IPS-18c (cell line): ENCODE results near the gene IFT122.
"Not testable (repeated sequence)": the region's sequence is repeated elsewhere in the genome, so short reads cannot be mapped to it uniquely, and the experiment has no call there.

Source experiments
- H3K4me3 ChIP-seq: 2 replicates; pipeline ENCODE4 v1.7.0; 2013; ENCODE audit warnings: low read depth, mild to moderate bottlenecking, low read length, moderate library complexity; ENCODE audit not compliant: insufficient read depth
- H3K9me3 ChIP-seq: one replicate; pipeline ENCODE4 v1.6.1; 2013; ENCODE audit warnings: mild to moderate bottlenecking, low read length, moderate library complexity; ENCODE audit not compliant: control insufficient read depth, insufficient read depth

The IFT122 gene

GRCh38 chr3:129482721-129483120, 42.7 kb downstream of the IFT122 start:
- H3K4me3 ChIP-seq: no peak overlapping the region

GRCh38 chr3:129483870-129484269, 43.8 kb downstream of the IFT122 start:
- Histone ChIP-seq H3K4me3 (no peak overlapping the region), H3K9me3 (no peaks in the 10 kb centered on the region)

More at GRCh38 chr3:129482721-129483120, 42.7 kb downstream of the IFT122 start:
- H3K9me3 ChIP-seq: no peaks in the 10 kb centered on the region

- H3K4me3 ChIP-seq, H3K9me3 ChIP-seq: not testable (repeated sequence)
Observed at GRCh38 chr3:129485146-129485545, 45.1 kb downstream of the IFT122 start.

- Histone ChIP-seq H3K9me3 (no peaks in the 10 kb centered on the region), H3K4me3 (no peak overlapping the region)
Observed at GRCh38 chr3:129485721-129486663, 46.0 kb downstream of the IFT122 start.

GRCh38 chr3:129486664-129487035, 46.6 kb downstream of the IFT122 start:
- Histone ChIP-seq H3K9me3 (no peaks in the 10 kb centered on the region), H3K4me3 (no peak overlapping the region)

- Histone ChIP-seq H3K9me3 (peaks cover 2% of the 10 kb centered on the region), H3K4me3 (no peak overlapping the region)
Observed at GRCh38 chr3:129487183-129487867, 47.3 kb downstream of the IFT122 start.

GRCh38 chr3:129487868-129488335, 47.9 kb downstream of the IFT122 start:
- H3K9me3 ChIP-seq, H3K4me3 ChIP-seq: not testable (repeated sequence)

GRCh38 chr3:129489258-129489657, 49.2 kb downstream of the IFT122 start:
- H3K9me3 ChIP-seq, H3K4me3 ChIP-seq: not testable (repeated sequence)

- peaks cover 3% of the 10 kb centered on the region for H3K9me3 ChIP-seq
- no peak overlapping the region for H3K4me3 ChIP-seq
Observed at GRCh38 chr3:129490273-129490675, 50.2 kb downstream of the IFT122 start.

- not testable (repeated sequence) for H3K4me3 ChIP-seq, H3K9me3 ChIP-seq
Observed at GRCh38 chr3:129491077-129491476, 51.1 kb downstream of the IFT122 start.

GRCh38 chr3:129491794-129492193, 51.8 kb downstream of the IFT122 start:
- H3K9me3 ChIP-seq: peaks cover 3% of the 10 kb centered on the region
- H3K4me3 ChIP-seq: no peak overlapping the region

GRCh38 chr3:129492691-129493090, 52.7 kb downstream of the IFT122 start:
- Histone ChIP-seq H3K4me3 (no peak overlapping the region), H3K9me3 (peaks cover 3% of the 10 kb centered on the region)

- H3K4me3 ChIP-seq: no peak overlapping the region
- H3K9me3 ChIP-seq: peaks cover 3% of the 10 kb centered on the region
Observed at GRCh38 chr3:129493206-129493605, 53.2 kb downstream of the IFT122 start.

- not testable (repeated sequence) for H3K4me3 ChIP-seq, H3K9me3 ChIP-seq
Observed at GRCh38 chr3:129494499-129494898, 54.5 kb downstream of the IFT122 start.

GRCh38 chr3:129495006-129495639, 55.1 kb downstream of the IFT122 start:
- H3K9me3 ChIP-seq, H3K4me3 ChIP-seq: not testable (repeated sequence)

- H3K9me3 ChIP-seq, H3K4me3 ChIP-seq: not testable (repeated sequence)
Observed at GRCh38 chr3:129497876-129498275, 57.9 kb downstream of the IFT122 start.

GRCh38 chr3:129498603-129499488, 58.8 kb downstream of the IFT122 start:
- H3K4me3 ChIP-seq: not testable (repeated sequence)

More at GRCh38 chr3:129498603-129499488, 58.8 kb downstream of the IFT122 start:
- H3K9me3 ChIP-seq: not testable (repeated sequence)
